HuH-7 (cell line): ENCODE results near the gene CCDC134.

Source experiments
- DNase-seq: peaks from one replicate; pipeline ENCODE4 v3.0.0; 2011; ENCODE audit warnings: low spot score

The CCDC134 gene

DNA sequence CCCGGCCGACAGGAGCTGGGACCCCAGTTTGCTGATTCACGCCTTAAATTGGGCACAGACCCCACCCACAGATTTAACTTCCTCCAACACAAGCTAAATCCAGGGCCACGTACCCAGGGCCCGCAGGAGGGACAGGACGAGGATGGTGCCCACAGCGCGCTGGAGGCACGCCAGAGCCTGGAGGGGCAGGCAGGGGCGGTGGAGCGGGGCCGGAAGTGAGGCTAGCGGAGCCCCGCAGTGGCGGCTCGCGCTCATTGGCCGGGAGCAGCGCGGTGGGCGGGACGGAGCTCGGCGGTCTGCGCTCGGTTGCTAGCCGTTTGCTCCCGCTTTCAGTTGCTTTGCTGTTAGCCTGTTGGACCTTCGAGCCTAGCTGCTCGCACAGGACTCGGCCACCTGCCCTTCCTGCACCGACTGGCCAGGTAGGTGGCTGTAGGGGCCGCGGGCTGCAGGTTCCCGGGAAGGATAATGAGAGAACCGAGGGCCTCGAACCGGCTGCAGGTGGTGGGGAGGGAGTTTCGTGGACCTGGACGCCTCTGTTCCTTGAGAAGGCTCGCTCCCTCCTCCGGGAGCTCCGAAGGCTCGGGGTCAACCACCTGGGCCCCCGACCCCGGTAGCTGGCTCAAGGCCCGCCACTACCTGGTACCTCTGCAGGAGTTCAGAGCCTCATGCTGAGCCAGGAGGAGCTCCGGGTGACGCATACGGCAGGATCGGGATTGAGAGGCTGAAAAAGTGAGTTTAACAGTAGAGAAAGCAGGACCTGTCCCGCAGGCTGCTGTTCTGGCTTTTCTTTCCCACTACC lies at the start of gene CCDC134:
CCDC134 (plus strand) TSS at position 332 of the 799 bp plus-strand sequence. CDS start 8,212 bp downstream, outside the sequence.
- DNase-seq, result peak; percentile 92

DNA sequence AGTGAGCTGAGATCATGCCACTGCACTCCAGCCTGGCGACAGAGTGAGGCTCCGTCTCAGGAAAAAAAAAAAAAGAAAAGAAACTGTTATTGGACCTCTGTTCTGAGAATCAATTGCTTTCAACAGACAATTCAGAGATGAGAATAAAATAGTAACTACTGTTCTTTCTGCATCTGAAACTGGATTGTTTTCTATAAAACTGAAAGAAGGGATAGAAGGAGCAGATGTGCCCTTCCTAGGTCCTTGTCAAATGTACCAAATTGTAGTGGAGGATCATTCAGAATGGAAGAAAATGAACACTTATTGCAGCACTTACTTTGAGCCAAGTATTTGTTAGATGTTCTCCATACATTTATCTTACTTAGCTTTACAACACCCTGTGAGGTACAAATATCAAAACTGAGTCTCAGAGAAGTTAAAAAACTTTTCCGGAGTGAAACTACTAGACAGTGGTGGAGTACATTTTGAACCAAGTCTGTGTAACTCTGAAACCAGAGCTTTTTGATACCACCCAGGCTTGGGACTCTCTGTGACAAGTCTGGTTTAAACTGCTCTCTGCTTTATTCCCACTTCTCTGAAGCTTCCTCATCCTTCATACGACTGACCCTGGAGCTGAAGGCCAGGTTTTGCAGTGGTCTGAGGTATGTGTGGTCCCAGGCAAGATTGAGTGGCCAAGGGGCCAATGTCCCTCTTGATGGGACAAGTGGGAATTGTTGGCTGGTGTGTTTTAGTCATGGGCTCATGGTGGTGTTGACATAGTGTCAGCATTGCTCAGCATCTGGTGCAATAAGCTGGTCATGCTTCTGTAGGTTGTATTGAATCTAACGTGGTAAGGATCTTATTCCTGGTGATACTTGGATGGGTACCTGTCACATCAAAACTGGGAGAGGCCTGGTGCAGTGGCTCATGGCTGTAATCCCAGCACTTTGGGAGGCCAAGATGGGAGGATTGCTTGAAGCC lies 48.2 kb upstream of the CCDC134 start:
- DNase-seq, result peak; percentile 28

GRCh38 chr22:41753984-41754383 lies 46.5 kb upstream of the CCDC134 start:
- DNase-seq, result no peak

- DNase-seq, result no peak
Observed at GRCh38 chr22:41757502-41757901, 43.0 kb upstream of the CCDC134 start.

GRCh38 chr22:41758231-41758630 lies 42.2 kb upstream of the CCDC134 start:
- DNase-seq, result no peak

DNA sequence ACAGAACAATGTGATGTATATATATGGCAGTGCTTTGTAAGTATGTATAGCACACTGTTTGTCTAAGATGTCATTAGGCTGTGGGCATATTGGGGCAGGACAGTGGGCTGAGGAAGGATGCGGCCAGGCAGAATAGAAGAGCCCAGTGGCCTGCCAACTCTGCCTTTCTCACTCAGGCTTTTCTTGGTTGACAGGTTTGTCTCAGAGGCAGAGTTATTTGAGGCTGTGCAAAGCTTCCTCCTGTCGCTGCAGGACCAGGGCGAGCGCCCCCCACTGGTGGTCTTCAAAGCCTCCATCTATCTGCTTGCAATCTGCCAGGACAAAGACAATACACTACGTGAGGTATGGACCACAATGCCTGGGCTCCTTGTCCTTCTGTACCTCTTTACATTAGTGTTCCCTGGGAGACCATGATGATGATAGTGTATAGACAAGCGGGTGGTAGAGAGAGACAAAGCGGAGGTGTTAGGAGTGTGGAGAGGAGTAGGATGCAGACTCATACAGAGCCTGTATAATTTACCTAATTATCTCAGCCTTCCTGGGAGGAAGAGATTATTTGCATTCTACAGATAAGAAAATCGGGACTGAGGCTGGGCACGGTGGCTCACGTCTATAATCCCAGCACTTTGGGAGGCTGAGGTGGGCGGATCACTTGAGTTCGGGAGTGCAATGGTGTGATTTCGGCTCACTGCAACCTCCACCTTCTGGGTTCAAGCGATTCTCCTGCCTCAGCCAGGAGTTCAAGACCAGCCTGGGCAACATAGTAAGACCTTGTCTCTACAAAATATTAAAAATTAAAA lies 37.3 kb upstream of the CCDC134 start:
- DNase-seq, result peak; percentile 36

DNA sequence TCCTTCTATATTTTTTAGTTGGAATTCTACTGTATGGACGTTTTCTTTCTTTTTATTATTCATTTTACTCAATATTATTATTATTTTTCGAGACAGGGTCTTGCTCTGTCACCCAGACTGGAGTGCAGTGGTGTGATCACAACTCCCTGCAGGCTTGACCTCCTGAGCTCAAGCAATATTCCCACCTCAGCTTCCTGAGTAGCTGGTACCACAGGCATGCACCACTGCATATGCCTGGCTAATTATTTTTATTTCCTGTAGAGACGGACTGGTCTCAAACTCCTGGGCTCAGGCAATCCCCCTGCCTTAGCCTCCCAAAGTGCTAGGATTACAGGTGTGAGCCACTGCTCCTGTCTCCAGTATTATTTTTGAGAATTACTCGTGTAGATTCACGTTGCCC lies 34.0 kb upstream of the CCDC134 start:
- DNase-seq, result no peak

- DNase-seq, result no peak
Observed at GRCh38 chr22:41768430-41768829, 32.0 kb upstream of the CCDC134 start.

DNA sequence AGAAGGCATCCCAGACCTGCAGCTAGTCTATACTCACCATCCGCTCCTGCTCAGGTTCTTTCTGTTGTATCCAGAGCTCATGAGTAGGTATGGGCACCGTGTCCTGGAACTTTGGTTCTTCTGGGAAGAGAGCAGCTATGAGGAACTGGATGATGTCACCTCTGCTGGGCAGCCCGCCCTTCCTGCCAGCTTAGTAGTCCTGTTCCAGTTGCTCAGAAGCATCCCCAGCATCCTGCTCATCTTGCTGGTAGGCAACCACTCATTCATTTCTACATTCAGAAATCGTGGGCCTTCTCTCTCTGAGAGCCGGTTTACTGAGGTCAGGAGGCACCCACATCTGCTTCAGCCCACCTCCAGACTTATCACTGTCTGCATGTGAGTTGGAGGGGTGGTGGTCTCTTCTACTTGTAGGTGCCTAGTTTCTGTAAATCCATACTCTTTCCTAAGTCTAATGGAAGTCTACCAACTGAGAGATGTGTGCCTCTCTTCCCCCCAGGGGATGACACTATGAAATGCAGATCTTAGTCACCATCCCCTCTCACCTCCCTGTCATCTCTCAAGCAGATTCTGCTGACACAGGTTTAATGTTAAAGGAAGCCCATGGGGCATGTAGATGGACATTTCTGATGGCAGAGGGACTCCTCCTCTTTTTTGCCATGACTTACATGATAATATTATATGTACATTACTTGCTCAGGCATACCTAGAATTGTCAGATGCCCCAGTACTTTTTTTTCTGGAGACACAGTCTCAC lies 29.6 kb upstream of the CCDC134 start:
- DNase-seq, result no peak

- no peak for DNase-seq
Observed at GRCh38 chr22:41772198-41772597, 28.3 kb upstream of the CCDC134 start.

DNA sequence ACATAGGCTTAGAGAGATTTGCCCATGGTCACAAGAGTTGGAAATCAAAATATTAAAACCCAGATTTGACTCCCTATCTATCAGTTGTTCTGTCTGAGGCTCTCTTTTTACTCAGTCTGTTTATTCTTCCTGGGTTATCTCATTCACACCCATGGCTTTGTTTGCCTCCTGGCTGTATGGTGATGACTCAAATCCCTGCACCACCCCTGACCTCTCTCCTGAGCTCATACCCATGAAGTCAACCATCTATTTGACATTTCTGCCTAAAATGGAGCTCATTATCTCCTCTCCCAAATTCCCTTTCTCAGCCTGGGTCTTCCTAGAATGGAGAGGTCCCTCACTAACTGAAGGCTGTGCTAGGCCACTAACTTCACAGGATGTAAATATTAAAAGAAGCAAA lies 27.8 kb upstream of the CCDC134 start:
- DNase-seq, result no peak

- DNase-seq, result no peak
Observed at GRCh38 chr22:41775338-41775737, 25.1 kb upstream of the CCDC134 start.

DNA sequence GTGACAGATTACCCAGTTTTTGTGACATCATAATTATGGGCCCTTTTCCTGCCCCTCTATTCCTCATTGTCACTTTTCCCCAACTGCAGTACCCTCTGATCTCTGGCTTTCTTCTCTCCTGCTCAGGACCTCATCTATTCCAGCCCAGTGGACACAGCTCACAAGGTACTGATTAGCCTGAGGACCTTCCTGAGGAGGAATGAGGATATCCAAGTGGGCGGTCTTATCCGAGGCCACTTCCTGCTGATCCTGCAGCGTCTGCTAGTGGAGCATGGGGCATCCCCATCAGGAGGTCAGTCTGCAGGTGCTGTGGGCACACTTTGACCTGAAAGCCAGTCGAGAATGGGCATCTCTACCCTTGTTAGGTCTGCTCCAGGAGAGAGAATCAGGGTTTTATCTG lies 24.5 kb upstream of the CCDC134 start:
- no peak for DNase-seq

DNA sequence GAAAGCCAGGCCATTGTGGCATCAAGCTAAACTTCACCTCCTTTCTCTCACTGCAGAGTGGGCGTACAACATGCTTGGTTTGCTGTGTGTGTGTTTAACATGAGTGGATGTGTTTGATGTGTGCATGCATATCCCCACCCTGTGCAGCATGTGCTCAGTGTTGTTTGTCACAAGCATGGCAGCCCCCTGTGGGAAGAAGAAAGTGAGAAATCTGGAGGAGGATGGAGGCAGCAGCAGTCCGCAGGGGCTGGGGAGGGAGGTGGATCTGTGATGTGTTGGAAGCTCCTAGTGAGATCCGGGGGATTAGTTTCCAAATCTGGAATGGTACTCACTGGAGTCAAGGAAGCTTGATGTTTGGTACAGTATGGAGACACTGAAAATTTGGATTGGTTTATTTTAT lies 24.1 kb upstream of the CCDC134 start:
- no peak for DNase-seq

- DNase-seq, result no peak
Observed at GRCh38 chr22:41777749-41778425, 22.6 kb upstream of the CCDC134 start.

DNA sequence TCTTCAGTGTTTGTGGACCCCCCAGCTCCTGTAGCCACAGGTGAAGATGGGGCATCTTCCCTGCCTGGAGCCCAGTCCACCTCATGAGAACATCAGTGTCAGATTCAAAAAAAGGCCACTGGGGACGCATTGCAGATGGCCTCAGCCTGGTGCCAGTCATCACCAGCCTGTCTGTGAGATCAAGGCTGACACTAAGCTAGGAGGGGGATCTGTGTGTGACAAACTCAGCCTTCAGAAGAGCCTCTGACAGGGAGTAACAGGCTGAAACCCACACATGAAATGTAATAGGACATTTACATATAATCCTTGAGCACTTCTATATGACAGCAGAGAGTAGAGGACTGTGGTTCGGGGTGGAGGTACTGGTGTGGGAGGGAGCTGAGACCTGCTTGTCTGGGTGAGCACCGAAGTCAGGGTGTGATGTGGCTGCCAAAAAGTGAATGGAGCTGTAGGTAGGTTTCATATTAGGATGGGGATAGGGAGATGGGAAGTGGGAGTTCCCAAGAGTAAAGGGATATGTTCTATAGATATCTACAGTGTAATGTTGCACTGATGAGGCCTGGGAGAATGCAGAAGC lies 20.5 kb upstream of the CCDC134 start:
- no peak for DNase-seq

GRCh38 chr22:41780746-41781505 lies 19.6 kb upstream of the CCDC134 start:
- no peak for DNase-seq

GRCh38 chr22:41781507-41781906 lies 19.0 kb upstream of the CCDC134 start:
- DNase-seq, result no peak

DNA sequence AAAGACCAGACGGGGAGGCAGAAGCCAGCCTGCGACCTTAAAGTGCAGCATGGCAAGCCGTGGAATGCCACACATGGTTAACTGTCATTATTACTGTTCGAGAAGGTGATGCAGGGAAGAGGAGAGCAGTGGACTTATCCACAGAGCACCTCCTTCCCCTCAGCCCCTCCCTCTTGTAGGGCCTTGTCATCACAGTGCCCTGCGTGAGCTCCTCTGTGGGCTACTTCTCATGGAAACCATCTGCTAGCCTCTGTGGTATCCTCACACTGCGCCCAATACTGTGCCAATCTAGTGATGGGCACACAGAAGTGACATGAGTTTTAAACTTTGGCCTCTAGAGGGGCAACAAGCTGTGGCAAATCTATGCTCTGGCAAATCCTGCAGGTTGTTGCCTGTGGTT lies 18.2 kb upstream of the CCDC134 start:
- no peak for DNase-seq

GRCh38 chr22:41782751-41783150 lies 17.7 kb upstream of the CCDC134 start:
- no peak for DNase-seq
